DOHH2 (cell line): ENCODE measurements around the gene THBS3.

Experiments
- H3F3A ChIP-seq: fragments of 200-600 bp; sonication (generic), shearing (Covaris generic); 2 replicates; pipeline ENCODE4 v1.6.0; 2016; ENCODE audit warnings: antibody characterized with exemption, mild to moderate bottlenecking; ENCODE audit not compliant: control insufficient read depth, insufficient read depth
- H3K27ac ChIP-seq: fragments of 200-600 bp; sonication (generic); 2 replicates; pipeline ENCODE4 v1.5.1; 2014; ENCODE audit warnings: low read depth, mild to moderate bottlenecking, low read length, moderate library complexity
- H3K27me3 ChIP-seq: fragments of 200-600 bp; sonication (generic); 2 replicates; pipeline ENCODE4 v1.6.1; 2014; ENCODE audit warnings: mild to moderate bottlenecking, low read length, mixed read lengths; ENCODE audit not compliant: control insufficient read depth
- H3K36me3 ChIP-seq: fragments of 200-600 bp; sonication (generic); 2 replicates; pipeline ENCODE4 v1.6.1; 2014; ENCODE audit warnings: mild to moderate bottlenecking, low read length, moderate library complexity, mixed read lengths; ENCODE audit not compliant: control insufficient read depth
- H3K4me1 ChIP-seq: fragments of 200-600 bp; sonication (generic); 2 replicates; pipeline ENCODE4 v1.6.1; 2014; ENCODE audit warnings: mild to moderate bottlenecking, low read length, mixed read lengths; ENCODE audit not compliant: control insufficient read depth
- H3K4me2 ChIP-seq: fragments of 200-600 bp; sonication (generic); 2 replicates; pipeline ENCODE4 v1.6.0; 2014; ENCODE audit warnings: mild to moderate bottlenecking, low read length, moderate library complexity
- H3K4me3 ChIP-seq: fragments of 200-600 bp; sonication (generic); 2 replicates; pipeline ENCODE4 v1.5.1; 2014; ENCODE audit warnings: mild to moderate bottlenecking, low read length, mixed read lengths
- H3K79me2 ChIP-seq: fragments of 200-600 bp; sonication (generic); 2 replicates; pipeline ENCODE4 v1.6.1; 2014; ENCODE audit warnings: mild to moderate bottlenecking, low read length, mixed read lengths; ENCODE audit not compliant: control insufficient read depth
- H3K9me2 ChIP-seq: fragments of 200-600 bp; sonication (generic); replicated peaks from 2 replicates; pipeline ENCODE4 v1.6.1; 2014; ENCODE audit warnings: mild to moderate bottlenecking, low read length, mixed read lengths; ENCODE audit not compliant: control insufficient read depth
- H3K9me3 ChIP-seq: fragments of 200-600 bp; sonication (generic); 2 replicates; pipeline ENCODE4 v1.6.1; 2014; ENCODE audit warnings: antibody characterized with exemption, low read length, mixed read lengths; ENCODE audit not compliant: control insufficient read depth, insufficient read depth
- H4K20me1 ChIP-seq: fragments of 200-600 bp; sonication (generic); 2 replicates; pipeline ENCODE4 v1.6.0; 2014; ENCODE audit warnings: low read depth, mild to moderate bottlenecking, antibody characterized with exemption, low read length, moderate library complexity; ENCODE audit not compliant: control insufficient read depth, insufficient read depth
- CTCF ChIP-seq: fragments of 200-600 bp; sonication (generic); IDR thresholded peaks from one replicate; pipeline ENCODE4 v1.5.1; 2014; ENCODE audit warnings: antibody characterized with exemption, mild to moderate bottlenecking, low read depth, low read length; ENCODE audit not compliant: poor library complexity, severe bottlenecking
- EZH2phosphoT487 ChIP-seq: fragments of 200-600 bp; sonication (generic); IDR thresholded peaks from 2 replicates; pipeline ENCODE4 v1.6.1; 2017; ENCODE audit warnings: borderline replicate concordance, mild to moderate bottlenecking, antibody characterized with exemption, low read length, moderate library complexity, mixed read lengths

THBS3 gene

GRCh38 chr1:155254714-155255242 is 47.1 kb upstream of the THBS3 start:
- TF ChIP-seq CTCF (no peak), EZH2phosphoT487 (no peak)
- Histone ChIP-seq H3K4me2 (peak overlapping the region; percentile 98), H3K9me3 (no peaks in the 10 kb centered on the region), H3K79me2 (peaks cover 13% of the 10 kb centered on the region), H3F3A (peaks cover 11% of the 10 kb centered on the region), H4K20me1 (no peaks in the 10 kb centered on the region), H3K27me3 (no peaks in the 10 kb centered on the region), H3K9me2 (no peaks in the 10 kb centered on the region), H3K36me3 (peaks cover 33% of the 10 kb centered on the region), H3K27ac (peak overlapping the region; percentile 32; the same call in 1 of the 2 replicates), H3K4me1 (peaks cover 38% of the 10 kb centered on the region), H3K4me3 (peak overlapping the region; percentile 95)

- H3K4me1 ChIP-seq = peaks cover 38% of the 10 kb centered on the region
- H3K4me2 ChIP-seq = peak overlapping the region; percentile 98
- no peaks in the 10 kb centered on the region for H3K9me3 ChIP-seq
- peaks cover 13% of the 10 kb centered on the region for H3K79me2 ChIP-seq
- H3K27me3 ChIP-seq = no peaks in the 10 kb centered on the region
- H3K4me3 ChIP-seq = peak overlapping the region; percentile 95
- peaks cover 28% of the 10 kb centered on the region for H3K36me3 ChIP-seq
- no peak overlapping the region for H3K27ac ChIP-seq
- no peaks in the 10 kb centered on the region for H4K20me1 ChIP-seq
- no peaks in the 10 kb centered on the region for H3K9me2 ChIP-seq
- H3F3A ChIP-seq = peaks cover 11% of the 10 kb centered on the region
- TF ChIP-seq EZH2phosphoT487 (no peak), CTCF (no peak)
These were observed 46.6 kb upstream of the THBS3 start for GRCh38 chr1:155254228-155254713.

- Histone ChIP-seq H3K9me3 (no peaks in the 10 kb centered on the region), H3K36me3 (peaks cover 27% of the 10 kb centered on the region), H3K4me3 (peak overlapping the region; percentile 95), H3K9me2 (no peaks in the 10 kb centered on the region), H3K79me2 (peaks cover 13% of the 10 kb centered on the region), H3K4me1 (peaks cover 38% of the 10 kb centered on the region), H3F3A (peaks cover 11% of the 10 kb centered on the region), H3K27me3 (no peaks in the 10 kb centered on the region), H3K27ac (no peak overlapping the region), H4K20me1 (no peaks in the 10 kb centered on the region), H3K4me2 (peak overlapping the region; percentile 98)
- TF ChIP-seq EZH2phosphoT487 (no peak), CTCF (no peak)
These were observed 46.1 kb upstream of the THBS3 start for GRCh38 chr1:155253797-155254196.
